ENCODE data around the gene FIGNL2. TPM values are rescaled to one million over a fixed set of nuclear protein-coding genes. Genes with fewer than 3 reads are reported as not detected.
A peak's percentile ranks its signal among the peaks of the same experiment; 100 is the strongest.

The FIGNL2 gene
- total RNA-seq, 1 experiment from 2014 or later: 0.29 TPM

- peak; percentile 75 for DNase-seq (ENCODE audit: low spot score)
Observed at GRCh38 chr12:51773145-51773869, 75.2 kb downstream of the FIGNL2 start.

DNA sequence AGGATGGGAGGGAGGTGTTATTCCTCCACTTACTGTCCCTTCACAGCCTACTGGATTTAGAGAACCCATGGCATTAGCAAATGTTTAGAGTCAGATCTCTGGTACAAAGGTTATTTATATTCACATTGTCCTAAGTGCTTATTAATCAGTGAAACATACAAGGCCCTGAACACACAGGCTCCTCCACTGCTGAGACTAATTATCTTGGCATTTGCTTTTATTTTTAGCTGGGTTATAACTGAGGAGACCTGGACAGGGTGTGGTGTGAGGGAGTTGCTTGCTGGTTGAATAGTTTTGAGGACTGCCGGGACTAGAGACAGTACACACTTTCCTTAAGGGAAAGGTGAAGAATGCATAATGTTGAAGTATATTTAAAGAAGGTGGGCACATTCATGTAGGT lies 77.5 kb downstream of the FIGNL2 start:
- no peak for DNase-seq (ENCODE audit: low spot score)

Other genes starting within 250 kb of the FIGNL2 start
- not detected in 2 replicates for gene ANKRD33, start 39.4 kb upstream of the FIGNL2 start, total RNA-seq (2014; rRNA removed; shearing (Covaris generic))
- 10.3 and 11.7 TPM in 2 replicates for gene ACVRL1, start 58.8 kb upstream of the FIGNL2 start, total RNA-seq (2014; rRNA removed; shearing (Covaris generic))
- 3.8 and 6.9 TPM in 2 replicates for gene ACVR1B, start 103.0 kb upstream of the FIGNL2 start, total RNA-seq (2014; rRNA removed; shearing (Covaris generic))
- gene TAMALIN, start 158.2 kb upstream of the FIGNL2 start, total RNA-seq (2014; rRNA removed; shearing (Covaris generic)): 2.3 and 3.3 TPM in 2 replicates
- 1.5 and 3.3 TPM in 2 replicates for gene NR4A1, start 202.7 kb upstream of the FIGNL2 start, total RNA-seq (2014; rRNA removed; shearing (Covaris generic))
- gene ATG101, start 221.3 kb upstream of the FIGNL2 start, total RNA-seq (2014; rRNA removed; shearing (Covaris generic)): 70.3 and 74.7 TPM in 2 replicates
- gene SMIM41, start 231.0 kb upstream of the FIGNL2 start, total RNA-seq (2014; rRNA removed; shearing (Covaris generic)): not detected in 2 replicates

All from A172 (cell line).